GF-D8 (cell line): Measurements from ENCODE around the gene ZCCHC8.

Source experiments
- DNase-seq: peaks from one replicate; lab custom pipeline; 2025; lab: John Stamatoyannopoulos, UW

The ZCCHC8 gene

GRCh38 chr12:122427403-122427802, 73.3 kb downstream of the ZCCHC8 start:
- DNase-seq = no peak

GRCh38 chr12:122423258-122424165, 77.2 kb downstream of the ZCCHC8 start:
- no peak for DNase-seq

GRCh38 chr12:122422730-122423257, 77.9 kb downstream of the ZCCHC8 start:
- no peak for DNase-seq

GRCh38 chr12:122421821-122422729, 78.7 kb downstream of the ZCCHC8 start, which contains the start of gene CLIP1:
Gene CLIP1, minus strand, starts transcription at chr12:122422669. Its CDS starts 42,217 bp downstream, at chr12:122380452.
- DNase-seq = no peak
